DMS53 (cell line): ENCODE results near the gene NFKBIA.
"Not testable (repeated sequence)": the region's sequence is repeated elsewhere in the genome, so short reads cannot be mapped to it uniquely, and the experiment has no call there.

ENCODE experiments used
- DNase-seq: peaks from one replicate; lab custom pipeline; 2025; lab: John Stamatoyannopoulos, UW

The NFKBIA gene, protein sequence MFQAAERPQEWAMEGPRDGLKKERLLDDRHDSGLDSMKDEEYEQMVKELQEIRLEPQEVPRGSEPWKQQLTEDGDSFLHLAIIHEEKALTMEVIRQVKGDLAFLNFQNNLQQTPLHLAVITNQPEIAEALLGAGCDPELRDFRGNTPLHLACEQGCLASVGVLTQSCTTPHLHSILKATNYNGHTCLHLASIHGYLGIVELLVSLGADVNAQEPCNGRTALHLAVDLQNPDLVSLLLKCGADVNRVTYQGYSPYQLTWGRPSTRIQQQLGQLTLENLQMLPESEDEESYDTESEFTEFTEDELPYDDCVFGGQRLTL

DNA sequence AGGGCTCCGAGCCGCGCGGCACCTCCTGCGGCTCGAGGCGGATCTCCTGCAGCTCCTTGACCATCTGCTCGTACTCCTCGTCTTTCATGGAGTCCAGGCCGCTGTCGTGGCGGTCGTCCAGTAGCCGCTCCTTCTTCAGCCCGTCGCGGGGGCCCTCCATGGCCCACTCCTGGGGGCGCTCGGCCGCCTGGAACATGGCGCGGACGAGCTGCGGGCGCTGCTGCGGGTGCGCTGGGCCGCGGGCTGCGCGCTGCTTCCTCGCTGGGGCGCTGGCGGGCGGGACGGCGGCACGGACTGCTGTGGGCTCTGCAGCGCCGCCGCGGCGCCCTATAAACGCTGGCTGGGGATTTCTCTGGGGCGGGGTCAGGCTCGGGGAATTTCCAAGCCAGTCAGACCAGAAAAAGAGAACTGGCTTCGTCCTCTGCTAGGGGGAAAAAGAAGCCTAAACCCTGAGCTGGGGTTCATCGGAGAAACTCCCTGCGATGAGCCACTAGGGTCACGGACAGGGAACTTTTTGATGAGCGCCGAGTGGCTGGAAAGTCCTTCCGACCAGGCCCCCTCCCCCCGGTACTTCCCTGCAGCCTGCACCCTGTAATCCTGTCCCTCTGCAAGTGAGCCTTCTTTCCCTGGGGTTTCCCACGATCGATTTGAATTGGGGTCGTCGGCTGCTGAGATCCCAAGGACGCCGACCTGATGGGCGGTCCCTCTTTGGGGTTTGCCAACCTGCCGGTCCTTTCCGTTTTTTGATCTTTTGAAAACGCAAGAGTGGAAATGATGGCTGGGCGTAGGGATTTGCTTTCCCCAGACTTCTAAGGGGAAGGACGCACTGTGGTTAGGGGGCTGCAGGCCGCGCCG is at the start of gene NFKBIA:
NFKBIA (minus strand) TSS at position 301 of the 855 bp plus-strand sequence; CDS start at position 196, 105 bp downstream.
- DNase-seq, result peak; percentile 90

DNA sequence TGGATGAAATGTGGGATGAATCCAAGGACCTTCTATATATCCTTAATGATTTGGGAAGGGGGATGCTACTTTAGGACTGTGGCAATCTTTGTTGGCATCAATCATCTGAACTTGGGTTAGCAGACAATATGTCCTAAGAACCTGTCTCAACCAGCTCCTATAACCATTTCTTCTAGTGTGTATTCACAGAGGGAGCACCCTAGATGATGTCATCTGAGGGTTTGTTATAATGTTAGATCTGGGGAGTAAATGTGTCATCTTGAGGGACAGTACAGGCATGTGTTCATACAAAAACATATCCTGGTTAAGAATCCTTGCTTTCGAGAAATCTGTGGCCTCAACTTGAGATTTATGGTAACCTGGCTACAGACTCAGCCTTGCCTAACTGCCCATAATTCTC is 41.9 kb upstream of the NFKBIA start:
- no peak for DNase-seq

DNA sequence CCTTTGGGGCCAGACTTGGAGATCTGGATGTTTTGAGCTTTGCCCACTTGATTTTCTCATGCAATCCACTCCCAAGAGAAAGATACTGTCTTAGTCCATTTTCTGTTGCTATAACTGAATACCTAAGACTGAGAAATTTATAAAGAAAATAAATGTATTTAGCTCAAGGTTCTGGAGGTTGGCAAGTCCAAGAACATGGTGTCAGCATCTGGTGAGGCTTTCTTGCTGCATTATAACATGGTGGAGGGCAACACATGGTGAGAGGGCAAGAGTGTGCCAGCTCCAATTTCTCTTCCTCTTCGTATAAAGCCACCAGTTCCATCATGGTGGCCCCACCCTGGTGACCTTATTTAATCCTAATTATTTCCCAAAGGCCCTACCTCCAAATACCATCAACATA is 39.6 kb upstream of the NFKBIA start:
- no peak for DNase-seq

DNA sequence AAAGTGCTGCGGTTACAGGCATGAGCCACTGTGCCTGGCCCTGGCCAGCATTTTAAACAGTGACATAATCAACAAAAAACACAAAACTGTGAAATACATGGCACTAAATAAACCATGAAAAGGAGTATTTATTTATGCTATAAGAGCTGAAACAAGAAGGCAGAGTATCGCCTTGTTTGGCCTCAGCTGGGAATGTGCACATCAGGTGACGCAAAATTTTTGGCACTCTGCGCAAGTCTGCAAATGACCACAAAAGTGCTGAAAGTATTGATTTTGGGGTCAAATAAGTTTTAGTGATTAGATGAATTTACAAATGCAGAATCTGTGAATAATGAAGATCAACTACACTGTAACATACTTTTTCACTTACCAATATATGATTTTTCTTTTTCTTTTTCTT is 36.6 kb upstream of the NFKBIA start:
- no peak for DNase-seq

DNA sequence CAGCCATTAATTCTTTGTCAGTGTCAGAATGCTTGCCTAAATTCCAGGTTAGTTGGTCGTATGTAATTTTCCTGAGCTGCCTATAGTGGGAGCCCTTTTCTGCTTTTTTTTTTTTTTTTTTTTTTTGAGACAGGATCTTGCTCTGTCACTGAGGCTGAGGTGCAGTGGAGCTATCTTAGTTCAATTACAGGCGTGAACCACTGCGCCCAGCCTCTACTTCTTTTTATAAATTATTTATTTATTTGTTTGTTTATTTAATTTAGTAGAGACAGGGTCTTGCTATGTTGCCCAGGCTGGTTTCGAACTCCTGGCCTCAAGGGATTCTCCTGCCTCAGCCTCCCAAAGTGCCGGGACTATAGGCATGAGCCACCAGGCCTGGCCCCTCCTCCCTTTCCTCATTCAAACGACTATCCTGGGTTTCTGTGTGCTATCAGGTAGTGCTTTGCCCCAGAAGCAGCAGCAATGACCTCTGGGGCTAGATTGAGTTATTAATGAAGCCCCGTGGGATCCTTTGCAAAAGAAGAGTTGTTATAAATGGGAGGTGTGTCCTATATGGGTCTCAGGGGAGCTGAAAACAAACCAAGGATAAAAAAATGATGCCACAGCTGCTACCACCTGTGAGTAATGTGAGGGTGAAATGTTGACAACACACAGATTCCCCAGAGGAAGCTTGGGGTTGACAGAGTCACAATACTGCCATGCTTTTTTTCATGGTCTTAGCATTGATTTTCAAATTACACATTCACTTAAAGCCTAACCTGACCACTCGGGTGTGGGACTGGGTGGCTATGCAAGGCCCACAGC is 34.6 kb upstream of the NFKBIA start:
- DNase-seq, result peak; percentile 41

DNA sequence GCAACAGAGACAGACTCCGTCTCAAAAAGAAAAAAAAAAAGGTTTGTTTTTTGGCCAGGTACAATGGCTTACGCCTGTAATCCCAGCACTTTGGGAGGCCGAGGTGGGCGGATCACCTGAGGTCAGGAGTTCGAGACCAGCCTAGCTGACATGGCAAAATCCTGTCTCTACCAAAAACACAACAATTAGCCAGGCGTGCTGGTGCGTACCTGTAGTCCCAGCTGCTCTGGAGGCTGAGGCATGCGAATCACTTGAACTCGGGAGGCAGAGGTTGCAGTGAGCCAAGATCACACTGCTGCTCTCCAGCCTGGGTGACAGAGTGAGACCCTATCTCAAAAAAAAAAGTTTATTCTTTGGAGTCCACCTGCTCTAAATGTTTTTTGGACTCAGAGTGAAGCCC is 33.9 kb upstream of the NFKBIA start:
- DNase-seq, result not testable (repeated sequence)

DNA sequence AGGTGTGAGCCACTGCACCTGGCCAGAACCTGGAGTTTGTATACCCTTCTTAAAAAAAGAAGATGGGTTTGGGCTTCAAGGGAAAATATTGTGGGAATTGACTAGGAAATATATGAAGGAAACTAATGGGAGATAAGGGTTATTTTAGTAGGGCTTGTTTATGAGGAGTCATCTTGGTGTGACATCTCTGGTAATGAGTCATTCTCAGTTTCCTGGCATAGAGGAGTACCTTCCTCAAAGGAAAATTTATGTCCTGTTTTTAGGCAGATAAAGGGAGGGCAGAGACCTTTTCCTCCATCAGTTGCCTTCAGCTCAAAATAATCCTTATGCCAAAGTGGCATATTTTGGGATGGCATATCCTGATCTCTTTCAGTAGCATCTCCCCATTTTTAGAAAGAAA is 30.6 kb upstream of the NFKBIA start:
- DNase-seq, result peak; percentile 14

DNA sequence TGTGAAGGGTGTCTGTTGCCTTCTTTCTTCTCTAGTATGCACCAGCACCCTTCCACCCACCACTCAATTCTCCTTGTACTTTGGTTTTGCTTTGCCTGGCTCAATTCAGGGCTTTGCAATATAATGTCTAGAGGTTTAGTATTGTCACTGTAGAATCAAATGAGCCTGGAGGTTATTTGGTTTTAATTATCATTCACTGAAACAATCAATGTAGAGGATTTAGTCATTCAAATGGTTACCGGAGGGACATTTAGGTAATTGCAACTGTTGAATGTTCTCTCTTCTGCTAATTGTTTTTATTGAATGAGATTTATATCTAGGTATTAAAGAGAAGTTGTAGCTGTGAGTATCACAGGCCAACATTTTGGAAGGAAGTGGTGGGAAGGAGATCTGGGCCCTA is 29.3 kb upstream of the NFKBIA start:
- no peak for DNase-seq

DNA sequence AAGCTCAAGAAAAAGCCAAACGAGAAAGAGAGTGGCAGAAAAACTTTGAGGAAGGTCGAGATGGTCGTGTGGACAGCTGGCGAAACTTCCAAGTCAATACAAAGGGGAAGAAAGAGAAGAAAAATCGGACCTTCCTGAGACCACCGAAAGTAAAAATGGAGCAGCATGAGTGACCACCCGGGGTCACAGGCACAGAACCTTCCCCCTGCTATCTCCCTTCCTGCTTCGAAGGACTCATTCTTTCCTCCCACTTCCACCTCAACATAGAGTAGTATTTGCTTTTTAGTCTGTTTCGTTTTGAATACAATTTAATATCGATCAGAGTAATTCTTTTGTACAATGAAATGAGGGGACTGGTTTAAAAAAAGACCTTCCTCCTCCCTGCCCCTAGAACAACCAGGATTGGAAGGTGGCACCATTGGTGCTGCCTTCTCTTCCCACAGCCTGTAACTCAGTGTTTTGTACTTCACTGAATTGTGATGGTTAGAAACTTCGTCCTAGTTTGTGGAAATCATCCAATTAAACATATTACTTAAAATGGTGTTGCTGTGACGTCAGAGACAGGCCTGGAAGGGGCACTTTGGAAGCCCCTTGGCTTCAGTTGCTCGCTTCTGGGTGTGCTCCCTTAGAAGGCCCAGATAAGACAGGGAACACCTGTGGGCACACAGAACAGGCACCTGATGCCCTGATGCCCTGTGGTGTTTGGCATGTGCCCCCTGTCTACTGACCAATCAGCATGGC is 26.1 kb upstream of the NFKBIA start:
- no peak for DNase-seq

DNA sequence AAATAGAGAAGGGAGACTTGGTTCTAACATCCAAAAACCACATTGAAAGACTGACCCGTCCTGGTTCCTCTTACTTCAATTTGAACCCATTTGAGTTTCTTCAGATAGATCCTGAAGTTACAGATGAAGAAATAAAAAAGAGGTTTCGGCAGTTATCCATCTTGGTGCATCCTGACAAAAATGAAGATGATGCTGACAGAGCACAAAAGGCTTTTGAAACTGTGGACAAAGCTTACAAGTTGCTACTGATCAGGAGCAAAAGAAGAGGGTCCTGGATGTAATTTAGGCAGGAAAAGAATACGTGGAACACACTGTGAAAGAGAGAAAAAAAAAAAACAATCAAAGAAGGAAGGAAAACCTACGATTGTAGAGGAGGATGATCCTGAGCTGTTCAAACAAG is 25.4 kb upstream of the NFKBIA start:
- DNase-seq, result no peak

DNA sequence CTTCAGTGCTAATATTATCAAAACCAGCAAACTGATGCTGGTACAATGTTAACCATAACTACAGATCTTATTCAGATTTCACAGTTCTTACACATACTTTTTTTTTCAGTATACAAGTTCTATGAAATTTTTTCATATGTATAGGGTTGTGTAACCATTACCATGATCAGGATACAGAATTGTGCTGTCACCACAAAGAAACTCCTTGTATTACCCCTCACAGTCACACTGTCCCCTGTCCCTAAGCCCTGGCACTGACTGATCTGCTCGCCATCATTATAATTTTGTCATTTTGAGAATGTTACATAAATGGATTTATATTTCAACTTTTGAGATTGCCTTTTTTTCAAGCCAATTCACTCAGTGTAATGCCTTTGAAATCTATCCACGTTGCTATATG is 21.3 kb upstream of the NFKBIA start:
- DNase-seq, result no peak

DNA sequence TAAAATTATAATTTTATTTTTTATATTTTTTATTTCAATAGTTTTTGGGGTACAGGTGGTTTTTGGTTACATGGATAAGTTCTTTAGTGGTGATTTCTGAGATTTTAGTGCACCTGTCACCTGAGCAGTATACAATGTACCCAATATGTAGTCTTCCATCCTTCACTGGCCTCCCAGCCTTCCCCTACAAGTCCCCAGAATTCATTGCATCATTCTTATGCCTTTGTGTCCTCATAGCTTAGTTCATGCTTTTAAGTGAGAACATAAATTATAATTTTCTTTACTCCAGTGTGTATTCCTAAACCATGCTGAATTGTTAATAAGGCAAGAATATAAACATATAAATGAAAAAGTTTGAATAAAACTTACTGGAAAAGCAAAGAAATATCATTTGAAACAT is 19.1 kb upstream of the NFKBIA start:
- no peak for DNase-seq

DNA sequence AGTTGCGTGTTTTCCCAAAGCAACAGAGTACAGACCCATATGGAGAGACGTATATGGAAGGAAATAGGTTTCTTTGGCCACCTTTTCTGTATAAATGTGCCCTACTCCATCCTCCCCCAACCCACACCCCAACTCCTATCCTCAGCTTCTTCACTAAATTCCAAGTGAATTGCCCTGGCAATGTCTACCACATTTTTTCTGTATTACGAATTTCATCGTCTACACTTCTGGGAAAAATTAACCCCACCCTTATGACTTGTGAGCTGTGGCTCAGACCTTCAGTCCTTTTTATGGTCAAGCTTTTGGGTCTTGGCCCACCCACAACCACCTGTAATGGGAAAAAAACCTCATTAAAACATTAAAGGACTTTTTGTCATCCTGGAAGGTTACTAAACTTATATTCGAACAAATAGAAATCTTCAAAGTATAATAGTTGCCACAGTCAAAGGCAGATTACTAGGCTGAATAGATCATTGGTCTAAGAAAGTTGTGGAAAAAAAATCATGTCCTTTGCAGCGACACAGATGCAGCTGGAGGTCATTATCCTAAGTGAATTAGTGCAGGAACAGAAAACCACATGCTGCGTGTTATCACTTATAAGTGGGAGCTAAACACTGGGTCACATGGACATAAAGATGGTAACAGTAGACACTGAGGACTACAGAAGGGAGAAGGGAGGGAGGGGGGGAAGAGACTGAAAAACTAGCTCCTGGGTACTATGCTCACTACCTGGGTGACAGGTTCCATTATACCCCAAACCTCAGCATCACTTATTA is 15.7 kb upstream of the NFKBIA start:
- DNase-seq, result no peak

DNA sequence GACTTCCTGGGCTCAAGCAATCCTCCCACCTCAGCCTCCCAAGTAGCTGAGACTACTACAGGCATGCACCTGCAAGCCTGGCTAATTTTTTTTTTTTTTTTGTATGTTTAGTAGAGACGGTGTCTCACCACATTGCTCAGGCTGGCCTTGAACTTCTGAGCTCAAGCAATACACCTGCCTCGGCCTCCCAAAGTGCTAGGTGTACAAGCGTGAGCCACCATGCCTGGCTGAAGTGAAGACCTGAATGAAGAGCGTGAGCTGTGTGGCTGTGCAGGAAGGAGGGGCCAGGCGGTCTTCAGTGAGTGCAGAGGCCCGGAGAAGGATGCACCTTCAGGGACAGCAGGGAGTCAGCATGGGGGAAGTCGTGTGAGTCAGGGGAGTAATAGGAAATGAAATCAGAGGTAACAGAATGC is 14.9 kb upstream of the NFKBIA start:
- DNase-seq, result no peak

DNA sequence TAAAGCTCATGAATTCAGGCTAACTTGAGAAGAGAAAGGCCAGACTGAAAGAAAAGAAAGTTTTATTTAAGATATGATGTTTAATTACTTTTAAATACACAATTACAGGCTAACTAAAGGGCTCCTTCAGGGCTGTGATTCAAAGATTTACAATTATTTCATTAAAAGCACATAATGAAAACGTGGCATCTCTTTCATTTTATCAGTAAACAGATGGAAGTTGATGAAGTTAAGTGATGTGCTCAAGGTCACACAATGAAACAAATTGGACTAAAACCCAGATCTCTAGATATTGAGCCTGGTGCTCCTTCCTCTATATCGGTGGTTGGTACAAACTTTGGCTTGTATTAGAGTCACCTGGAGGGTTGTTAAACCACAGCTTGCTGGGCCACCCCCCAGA is 13.5 kb upstream of the NFKBIA start:
- no peak for DNase-seq

DNA sequence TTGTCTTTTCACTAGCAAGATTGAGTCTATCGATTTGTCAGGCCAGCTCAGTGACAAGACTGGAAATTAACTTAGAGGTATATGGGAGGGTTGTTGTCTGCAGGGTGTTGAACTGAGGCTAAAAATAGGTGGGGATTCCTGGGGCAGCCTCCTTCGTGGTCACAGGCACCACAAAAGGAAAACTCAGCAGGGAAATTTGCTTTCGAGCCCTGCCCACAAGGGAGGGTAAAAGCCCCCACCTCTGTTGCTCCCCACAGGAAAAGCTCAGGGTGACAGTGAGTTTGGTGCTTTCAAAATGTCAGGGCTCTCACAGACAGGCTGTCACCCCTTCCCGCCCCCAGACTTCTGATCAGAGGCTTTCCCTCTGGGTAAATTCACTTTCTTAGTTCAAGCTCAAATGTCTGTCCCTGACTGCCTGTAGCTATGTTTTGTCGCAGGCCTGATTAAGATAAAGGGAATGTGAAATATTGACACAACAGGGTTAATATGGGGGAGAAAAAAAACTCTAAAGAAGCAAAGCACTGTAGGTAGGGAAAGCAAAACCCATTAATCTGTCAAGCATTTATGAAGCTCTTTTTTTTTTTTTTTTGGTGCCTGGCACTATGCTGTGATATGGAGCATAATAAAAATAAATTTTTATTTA is 11.7 kb upstream of the NFKBIA start:
- DNase-seq, result no peak

DNA sequence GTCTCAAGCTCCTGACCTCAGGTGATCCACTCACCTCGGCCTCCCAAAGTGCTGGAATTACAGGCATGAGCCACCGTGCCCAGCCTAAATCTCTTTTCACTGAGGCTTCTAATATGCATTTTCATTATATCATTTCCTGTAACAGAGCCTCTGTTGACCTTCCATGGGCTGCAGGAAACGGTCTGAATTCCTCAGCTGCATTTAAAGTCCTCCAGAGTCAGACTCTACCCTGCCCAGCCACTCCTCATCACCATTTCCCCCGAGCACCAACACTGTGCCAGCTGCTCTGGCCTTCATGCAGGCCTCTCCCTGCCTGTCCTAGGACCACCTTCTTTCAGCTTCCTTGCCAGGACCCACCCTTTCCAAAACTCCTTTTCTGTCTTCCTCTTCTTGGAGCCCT is 9.8 kb upstream of the NFKBIA start:
- DNase-seq, result peak; percentile 3

DNA sequence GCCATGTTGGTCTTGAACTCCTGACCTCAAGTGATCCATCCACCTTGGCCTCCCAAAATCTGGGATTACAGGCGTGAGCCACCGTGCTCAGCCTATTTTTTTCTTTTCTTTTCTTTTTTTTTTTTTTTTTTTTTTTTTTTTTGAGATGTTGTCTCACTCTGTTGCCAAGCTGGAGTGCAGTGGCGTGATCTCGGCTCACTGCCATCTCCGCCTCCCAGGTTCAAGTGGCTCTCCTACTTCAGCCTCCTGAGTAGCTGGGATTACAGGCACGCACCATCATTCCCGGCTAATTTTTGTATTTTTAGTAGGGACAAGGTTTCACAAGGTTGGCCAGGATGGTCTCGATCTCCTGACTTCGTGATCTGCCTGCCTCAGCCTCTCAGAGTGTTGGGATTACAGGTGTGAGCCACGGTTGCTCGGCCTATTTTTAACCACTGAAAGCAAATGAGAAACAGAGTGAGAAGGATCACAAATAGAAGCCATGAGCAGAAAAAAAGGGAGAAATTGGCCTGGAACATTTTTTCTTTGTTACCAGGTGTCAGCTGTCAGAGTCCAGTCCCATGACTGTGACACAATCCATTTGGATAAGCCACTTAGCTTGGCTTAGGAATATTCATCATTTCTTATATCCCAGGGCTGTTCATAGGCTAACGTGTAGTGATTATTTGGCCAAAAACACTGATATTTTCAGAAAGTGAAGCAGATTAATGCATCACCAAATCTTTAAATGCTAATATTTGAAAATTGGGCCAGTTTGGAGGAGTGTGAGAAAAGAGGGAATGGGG is 7.9 kb upstream of the NFKBIA start:
- no peak for DNase-seq

DNA sequence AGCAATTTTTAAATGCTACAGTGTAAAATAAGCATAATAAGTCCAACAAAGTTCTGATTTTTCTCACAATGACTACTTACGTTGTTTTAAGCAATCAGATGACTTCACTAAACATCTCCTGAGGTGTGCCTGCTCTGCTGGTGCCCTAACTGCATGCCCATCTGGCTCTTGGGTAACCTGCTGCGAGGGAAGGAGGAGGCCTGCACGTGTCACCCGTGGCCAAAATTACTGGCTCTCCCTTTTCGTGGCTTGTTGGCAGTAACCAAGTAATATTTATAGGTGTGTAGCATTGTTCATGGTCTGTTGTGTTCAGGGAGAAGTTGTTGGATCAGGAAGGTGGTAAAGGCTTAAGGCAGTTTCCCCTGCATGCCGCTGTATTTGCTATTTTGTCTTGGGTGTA is 6.3 kb upstream of the NFKBIA start:
- no peak for DNase-seq

DNA sequence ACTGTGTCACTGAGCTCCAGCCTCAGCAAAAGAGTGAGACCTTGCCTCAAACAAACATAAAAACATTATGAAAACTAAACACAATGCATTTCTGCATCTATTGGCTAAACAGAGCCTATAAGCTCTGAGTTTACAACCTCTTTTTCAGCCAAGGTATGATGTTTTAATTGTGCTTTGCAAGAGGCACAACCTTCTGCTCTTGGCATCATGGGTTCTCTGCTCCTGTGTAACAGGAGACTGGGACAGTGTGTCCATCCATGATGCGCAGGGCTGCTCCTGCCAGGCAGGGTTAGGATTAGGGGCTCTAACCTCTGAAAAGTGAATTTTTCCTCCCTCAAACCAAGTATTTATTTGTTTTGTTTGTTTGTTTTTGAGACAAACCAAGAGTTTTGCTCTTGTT is 5.0 kb upstream of the NFKBIA start:
- no peak for DNase-seq
